Choroid plexus epithelial cell (primary cell): ENCODE results near the gene RPS6KA2.

ENCODE experiments used
- DNase-seq: peaks from one replicate; pipeline ENCODE4 v3.0.0-alpha.2; 2010; ENCODE audit warnings: low read depth
- H3K4me3 ChIP-seq: 2 replicates; pipeline ENCODE4 v1.5.1; 2011; ENCODE audit warnings: low read depth, mild to moderate bottlenecking, control low read depth, low read length, moderate library complexity
- TF ChIP-seq, protein P1 (sequence below): conservative IDR thresholded peaks from 2 replicates; pipeline ENCODE4 v1.5.1; 2011; ENCODE audit warnings: low read depth, mild to moderate bottlenecking, control low read depth, inconsistent platforms, low read length, moderate library complexity

Gene RPS6KA2

DNA sequence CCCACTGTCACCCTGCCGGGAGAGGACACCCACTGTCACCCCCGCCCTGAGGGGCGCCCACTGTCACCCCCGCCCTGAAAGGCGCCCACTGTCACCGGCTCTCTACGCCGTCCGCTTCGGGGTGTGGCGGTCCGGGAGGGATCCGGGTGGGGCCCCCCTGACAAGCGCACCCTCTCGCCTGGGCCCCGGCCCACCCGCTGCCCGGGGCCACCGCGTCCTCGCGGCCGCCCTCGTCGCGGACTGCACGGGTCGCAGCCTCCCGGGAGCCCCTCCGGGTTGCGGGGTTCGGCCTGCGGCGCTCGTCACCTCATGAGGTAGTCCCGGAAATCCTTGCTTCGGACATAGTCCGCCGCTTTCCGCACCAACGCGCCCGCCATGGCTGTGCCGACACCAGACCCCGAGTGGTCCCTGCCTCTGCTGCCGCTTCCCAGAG is 244.5 kb downstream of the RPS6KA2 start:
- DNase-seq, result no peak
- H3K4me3 ChIP-seq, result peak overlapping the region; percentile 84

DNA sequence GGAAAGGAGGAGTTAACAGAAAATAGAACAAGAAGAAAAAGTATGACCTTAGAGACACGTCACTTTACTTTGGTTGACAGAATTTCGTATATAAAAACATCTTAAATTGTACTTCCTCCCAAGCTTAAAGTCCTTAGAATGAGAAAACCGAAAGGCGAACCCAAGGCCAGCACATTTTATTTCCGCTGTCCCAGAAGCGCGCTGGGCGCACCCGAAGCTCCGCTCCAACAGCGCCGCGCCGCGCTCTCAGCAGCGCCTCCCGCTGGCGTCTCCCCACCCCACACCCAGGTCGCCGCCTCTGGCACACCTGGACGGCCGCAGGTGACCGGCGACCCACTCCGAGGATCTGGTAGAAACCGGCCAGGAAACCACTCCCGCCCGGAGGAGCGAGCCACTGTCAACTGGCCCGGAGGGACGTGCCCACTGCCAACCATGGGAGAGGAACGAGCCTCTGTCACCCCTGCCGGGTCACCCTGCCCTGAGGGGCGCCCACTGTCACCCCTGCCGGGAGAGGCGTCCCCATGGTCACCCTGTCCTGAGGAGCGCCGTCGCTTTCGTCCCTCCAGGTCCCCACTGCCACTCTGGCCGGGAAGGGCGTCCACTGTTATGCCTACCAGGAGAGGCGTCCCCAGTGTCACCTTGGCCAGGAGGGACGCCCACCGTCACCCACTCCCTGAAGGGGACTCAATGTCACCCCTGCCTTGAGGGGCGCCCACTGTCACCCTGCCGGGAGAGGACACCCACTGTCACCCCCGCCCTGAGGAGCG is 245.1 kb downstream of the RPS6KA2 start:
- TF ChIP-seq, protein P1, sequence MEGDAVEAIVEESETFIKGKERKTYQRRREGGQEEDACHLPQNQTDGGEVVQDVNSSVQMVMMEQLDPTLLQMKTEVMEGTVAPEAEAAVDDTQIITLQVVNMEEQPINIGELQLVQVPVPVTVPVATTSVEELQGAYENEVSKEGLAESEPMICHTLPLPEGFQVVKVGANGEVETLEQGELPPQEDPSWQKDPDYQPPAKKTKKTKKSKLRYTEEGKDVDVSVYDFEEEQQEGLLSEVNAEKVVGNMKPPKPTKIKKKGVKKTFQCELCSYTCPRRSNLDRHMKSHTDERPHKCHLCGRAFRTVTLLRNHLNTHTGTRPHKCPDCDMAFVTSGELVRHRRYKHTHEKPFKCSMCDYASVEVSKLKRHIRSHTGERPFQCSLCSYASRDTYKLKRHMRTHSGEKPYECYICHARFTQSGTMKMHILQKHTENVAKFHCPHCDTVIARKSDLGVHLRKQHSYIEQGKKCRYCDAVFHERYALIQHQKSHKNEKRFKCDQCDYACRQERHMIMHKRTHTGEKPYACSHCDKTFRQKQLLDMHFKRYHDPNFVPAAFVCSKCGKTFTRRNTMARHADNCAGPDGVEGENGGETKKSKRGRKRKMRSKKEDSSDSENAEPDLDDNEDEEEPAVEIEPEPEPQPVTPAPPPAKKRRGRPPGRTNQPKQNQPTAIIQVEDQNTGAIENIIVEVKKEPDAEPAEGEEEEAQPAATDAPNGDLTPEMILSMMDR, result peak; percentile 66
- peak; percentile 56 for DNase-seq
- peak overlapping the region; percentile 84 for H3K4me3 ChIP-seq

More for the DNA sequence above, 244.5 kb downstream of the RPS6KA2 start:
- TF ChIP-seq, protein P1, result no peak

DNA sequence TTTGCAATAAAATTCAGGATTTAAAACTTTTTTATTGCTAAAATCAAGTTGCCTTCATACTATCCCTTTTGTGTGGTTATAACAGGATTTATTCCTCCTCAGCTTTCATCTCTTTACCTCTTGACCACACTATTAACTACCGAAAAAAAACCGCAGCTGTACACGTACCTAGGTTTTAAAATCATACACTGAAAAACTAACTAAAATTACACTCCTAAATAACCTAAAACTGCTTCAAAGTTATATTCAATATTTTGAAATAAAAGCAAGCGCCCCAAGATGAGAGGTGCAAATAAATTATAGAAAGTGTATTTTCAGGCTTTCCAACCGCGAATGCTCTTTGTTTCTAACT is 245.7 kb downstream of the RPS6KA2 start:
- no peak for DNase-seq
- H3K4me3 ChIP-seq, result peak overlapping the region; percentile 84
- TF ChIP-seq, protein P1, result no peak

DNA sequence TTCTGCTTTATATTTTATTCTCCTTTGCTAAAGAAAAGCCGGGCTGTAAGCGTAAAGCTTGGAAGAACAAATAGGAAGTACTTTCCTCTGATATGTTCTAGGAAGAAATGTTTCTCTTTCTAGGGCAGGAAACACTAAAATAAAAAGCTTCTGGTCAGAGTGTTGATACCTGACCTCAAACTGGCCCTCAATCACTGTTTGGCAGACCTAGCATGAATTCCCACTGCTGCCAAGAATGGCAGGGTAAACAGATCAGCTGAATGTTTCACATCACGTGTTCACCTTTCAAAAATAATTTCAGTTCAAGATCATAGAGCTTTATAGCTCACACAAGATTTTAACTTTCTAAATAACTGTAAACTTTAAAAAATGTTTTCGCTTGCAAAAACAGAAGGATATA is 247.3 kb downstream of the RPS6KA2 start:
- DNase-seq, result peak; percentile 46
- TF ChIP-seq, protein P1, result no peak
- H3K4me3 ChIP-seq, result no peak overlapping the region

DNA sequence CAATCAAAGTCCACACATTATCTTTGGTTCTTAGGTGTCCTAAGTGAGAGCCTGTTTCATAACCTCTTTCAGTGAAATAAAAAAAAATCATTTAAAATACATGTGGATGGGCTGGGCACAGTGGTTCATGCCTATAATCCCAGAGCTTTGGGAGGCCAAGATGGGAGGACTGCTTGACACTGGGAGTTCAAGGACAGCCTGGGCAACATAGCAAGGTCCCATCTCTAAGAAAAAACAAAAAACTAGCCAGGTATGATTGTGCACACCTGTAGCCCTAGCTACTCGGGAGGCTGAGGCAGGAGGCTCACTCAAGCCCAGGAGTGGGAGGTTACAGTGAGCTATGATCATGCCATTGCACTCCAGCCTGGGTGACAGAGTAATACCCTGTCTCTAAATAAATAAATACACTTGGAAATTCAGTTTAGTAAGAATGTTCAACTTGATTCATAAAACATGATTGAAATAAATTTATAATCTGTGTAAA is 247.9 kb downstream of the RPS6KA2 start:
- no peak overlapping the region for H3K4me3 ChIP-seq
- no peak for DNase-seq
- TF ChIP-seq, protein P1, result no peak

DNA sequence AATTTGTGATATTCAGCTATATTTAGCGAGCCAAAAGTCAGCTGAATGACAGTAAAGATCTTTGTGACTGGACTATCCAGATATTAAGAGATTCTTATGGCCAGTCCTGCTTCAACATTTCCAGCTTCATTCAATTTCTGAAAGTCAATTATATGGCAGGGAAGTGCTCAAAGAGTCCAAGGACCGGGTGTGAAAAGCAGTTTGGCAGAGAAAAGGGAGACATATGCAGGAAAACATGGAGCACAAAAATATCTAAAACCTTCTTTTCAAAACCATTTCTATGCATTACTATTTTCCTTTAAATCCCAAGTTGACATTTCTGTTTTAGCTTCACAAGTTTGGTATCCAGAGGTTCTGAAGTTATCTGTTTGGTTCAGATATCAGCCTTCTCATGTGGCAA is 249.3 kb downstream of the RPS6KA2 start:
- H3K4me3 ChIP-seq, result no peak overlapping the region
- TF ChIP-seq, protein P1, result no peak
- DNase-seq, result no peak

DNA sequence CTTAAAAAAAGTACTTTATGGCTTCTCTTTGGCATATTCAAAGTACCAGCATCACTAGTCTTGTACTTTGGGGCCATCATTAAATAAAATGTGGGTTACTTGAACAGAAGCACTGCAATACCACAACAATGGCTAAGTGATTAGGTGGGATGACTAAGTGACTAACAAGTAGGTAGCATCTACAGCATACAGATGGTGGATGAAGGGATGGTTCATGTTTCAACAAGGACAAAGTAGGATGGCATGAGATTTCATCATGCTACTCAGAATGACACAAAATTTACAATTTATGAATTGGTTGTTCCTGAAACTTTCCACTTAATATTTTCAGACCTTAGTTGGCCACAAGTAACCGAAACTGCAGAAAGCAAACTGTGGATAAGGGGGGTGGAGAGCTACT is 252.0 kb downstream of the RPS6KA2 start:
- DNase-seq, result no peak
- no peak overlapping the region for H3K4me3 ChIP-seq
- TF ChIP-seq, protein P1, result no peak
